ENCODE results near the gene MTCL1. TPM values are rescaled to one million over a fixed set of nuclear protein-coding genes. Genes with fewer than 3 reads are reported as not detected.

MTCL1 gene
- total RNA-seq, 1 experiment from 2014 or later: 50.1 TPM

DNA sequence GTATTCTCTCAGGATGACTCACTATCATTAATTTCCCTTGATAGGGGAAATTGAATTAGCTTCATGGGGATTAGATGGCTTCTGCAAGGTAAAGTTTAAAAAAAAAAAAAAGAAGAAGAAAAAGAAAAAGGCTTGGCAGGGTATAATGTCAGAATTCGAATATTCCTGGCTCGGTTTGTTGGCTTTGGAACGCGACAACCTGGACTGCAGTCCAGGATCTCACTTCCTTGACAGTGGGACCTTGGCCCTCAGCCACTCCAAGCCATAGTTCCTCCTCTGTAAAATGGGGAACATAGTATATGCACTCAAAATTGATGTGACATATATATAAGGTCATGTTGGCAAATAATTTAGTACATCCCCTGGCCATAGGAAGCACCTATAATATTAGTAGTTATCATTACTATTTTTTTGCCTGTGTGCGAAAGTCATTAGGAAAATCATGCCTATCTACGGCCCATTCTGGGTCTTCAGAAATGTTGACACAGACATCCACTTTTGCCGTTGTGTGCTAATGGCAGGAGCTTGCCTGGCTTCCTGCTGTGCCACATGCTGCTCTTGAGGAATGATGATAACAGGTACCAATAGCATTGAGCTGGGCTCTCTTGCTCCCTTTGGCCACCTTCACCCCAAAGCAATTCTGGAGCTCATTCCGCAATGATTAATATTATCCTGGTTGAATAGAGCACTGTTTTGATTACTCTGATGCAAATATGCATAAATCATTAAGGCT lies 97.9 kb downstream of the MTCL1 start:
- intact Hi-C loops (cut with micrococcal nuclease; ENCODE audit: unreplicated experiment): loop anchor here (10.0 kb wide), 1 partner anchor 182 kb away; no protein-coding TSS in a partner anchor
- TF ChIP-seq POLR2AphosphoS5 (IDR thresholded peaks at IDR 0.05; ENCODE audit: low read depth, low read length): no peak
- no peak for TF ChIP-seq TCF7L2 (IDR thresholded peaks at IDR 0.05; ENCODE audit: low read depth, low read length)
- TF ChIP-seq SIN3A (IDR thresholded peaks at IDR 0.05; ENCODE audit: borderline replicate concordance, insufficient read depth, low read depth, low read length): no peak
- TF ChIP-seq, protein P1, sequence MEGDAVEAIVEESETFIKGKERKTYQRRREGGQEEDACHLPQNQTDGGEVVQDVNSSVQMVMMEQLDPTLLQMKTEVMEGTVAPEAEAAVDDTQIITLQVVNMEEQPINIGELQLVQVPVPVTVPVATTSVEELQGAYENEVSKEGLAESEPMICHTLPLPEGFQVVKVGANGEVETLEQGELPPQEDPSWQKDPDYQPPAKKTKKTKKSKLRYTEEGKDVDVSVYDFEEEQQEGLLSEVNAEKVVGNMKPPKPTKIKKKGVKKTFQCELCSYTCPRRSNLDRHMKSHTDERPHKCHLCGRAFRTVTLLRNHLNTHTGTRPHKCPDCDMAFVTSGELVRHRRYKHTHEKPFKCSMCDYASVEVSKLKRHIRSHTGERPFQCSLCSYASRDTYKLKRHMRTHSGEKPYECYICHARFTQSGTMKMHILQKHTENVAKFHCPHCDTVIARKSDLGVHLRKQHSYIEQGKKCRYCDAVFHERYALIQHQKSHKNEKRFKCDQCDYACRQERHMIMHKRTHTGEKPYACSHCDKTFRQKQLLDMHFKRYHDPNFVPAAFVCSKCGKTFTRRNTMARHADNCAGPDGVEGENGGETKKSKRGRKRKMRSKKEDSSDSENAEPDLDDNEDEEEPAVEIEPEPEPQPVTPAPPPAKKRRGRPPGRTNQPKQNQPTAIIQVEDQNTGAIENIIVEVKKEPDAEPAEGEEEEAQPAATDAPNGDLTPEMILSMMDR (IDR thresholded peaks at IDR 0.05): no peak
- TF ChIP-seq, protein P2, sequence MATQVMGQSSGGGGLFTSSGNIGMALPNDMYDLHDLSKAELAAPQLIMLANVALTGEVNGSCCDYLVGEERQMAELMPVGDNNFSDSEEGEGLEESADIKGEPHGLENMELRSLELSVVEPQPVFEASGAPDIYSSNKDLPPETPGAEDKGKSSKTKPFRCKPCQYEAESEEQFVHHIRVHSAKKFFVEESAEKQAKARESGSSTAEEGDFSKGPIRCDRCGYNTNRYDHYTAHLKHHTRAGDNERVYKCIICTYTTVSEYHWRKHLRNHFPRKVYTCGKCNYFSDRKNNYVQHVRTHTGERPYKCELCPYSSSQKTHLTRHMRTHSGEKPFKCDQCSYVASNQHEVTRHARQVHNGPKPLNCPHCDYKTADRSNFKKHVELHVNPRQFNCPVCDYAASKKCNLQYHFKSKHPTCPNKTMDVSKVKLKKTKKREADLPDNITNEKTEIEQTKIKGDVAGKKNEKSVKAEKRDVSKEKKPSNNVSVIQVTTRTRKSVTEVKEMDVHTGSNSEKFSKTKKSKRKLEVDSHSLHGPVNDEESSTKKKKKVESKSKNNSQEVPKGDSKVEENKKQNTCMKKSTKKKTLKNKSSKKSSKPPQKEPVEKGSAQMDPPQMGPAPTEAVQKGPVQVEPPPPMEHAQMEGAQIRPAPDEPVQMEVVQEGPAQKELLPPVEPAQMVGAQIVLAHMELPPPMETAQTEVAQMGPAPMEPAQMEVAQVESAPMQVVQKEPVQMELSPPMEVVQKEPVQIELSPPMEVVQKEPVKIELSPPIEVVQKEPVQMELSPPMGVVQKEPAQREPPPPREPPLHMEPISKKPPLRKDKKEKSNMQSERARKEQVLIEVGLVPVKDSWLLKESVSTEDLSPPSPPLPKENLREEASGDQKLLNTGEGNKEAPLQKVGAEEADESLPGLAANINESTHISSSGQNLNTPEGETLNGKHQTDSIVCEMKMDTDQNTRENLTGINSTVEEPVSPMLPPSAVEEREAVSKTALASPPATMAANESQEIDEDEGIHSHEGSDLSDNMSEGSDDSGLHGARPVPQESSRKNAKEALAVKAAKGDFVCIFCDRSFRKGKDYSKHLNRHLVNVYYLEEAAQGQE (IDR thresholded peaks at IDR 0.05; ENCODE audit: insufficient read depth in 1 of 2, low read depth in 2 of 2, low read length in 1 of 2): no peak
- ChIA-PET CTCF (no interaction called here), POLR2A (no interaction called here)
- ATAC-seq (no peak), DNase-seq (ENCODE audit: low read depth, low spot score) (no peak)
- no peak overlapping the region for H3K4me3 ChIP-seq (ENCODE audit: low read depth in 2 of 2, low read length in 2 of 2)
- peaks cover 5% of the 10 kb centered on the region for H3K36me3 ChIP-seq (ENCODE audit: control insufficient read depth, insufficient read depth, low read length)
- peaks cover 28% of the 10 kb centered on the region for H3K4me1 ChIP-seq (ENCODE audit: control insufficient read depth, insufficient read depth, low read length)
- BruUV-seq (replicated peaks): no TSS peak
- in situ Hi-C loops (cut with HindIII; ENCODE audit: low pct_unique_long_range_greater_than_20kb, low sequenced_read_pairs): no loop called here
- no peak overlapping the region for H3K27ac ChIP-seq (ENCODE audit: low read length)
- no peaks in the 10 kb centered on the region for H3K27me3 ChIP-seq (ENCODE audit: control insufficient read depth, insufficient read depth, low read length)
- no peaks in the 10 kb centered on the region for H3K9me3 ChIP-seq (ENCODE audit: control insufficient read depth, insufficient read depth, low read depth, low read length)

DNA sequence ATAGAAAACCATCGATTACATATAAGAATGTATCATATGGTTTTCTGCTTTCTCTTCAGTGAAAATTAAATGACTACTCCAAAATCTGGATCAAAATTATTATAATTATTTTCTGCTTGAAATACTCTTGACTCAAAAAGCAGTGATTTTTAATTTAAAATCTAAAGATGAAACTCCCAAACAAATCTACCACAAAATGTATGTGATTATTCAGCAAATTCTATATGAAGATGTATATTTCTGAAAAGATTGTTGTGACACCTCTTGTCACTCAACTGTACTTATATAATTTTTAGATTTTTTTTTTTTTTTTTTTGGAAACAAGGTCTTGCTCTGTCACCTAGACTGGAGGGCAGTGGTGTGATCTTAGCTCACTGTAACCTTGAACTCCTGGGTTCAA lies 98.6 kb downstream of the MTCL1 start:
- in situ Hi-C loops (cut with HindIII; ENCODE audit: low pct_unique_long_range_greater_than_20kb, low sequenced_read_pairs): no loop called here
- CTCF ChIA-PET: no interaction called here
- BruUV-seq (replicated peaks): no TSS peak

More for the DNA sequence above, 98.6 kb downstream of the MTCL1 start:
- no peak overlapping the region for H3K4me3 ChIP-seq (ENCODE audit: low read depth in 2 of 2, low read length in 2 of 2)
- H3K27ac ChIP-seq (ENCODE audit: low read length): no peak overlapping the region
- peaks cover 2% of the 10 kb centered on the region; the same call in 1 of the 2 replicates for H3K36me3 ChIP-seq (ENCODE audit: control insufficient read depth, insufficient read depth, low read length)
- no peak for ATAC-seq
- TF ChIP-seq POLR2AphosphoS5 (IDR thresholded peaks at IDR 0.05; ENCODE audit: low read depth, low read length): no peak
- TF ChIP-seq, protein P1 (IDR thresholded peaks at IDR 0.05): no peak
- no peak for TF ChIP-seq SIN3A (IDR thresholded peaks at IDR 0.05; ENCODE audit: borderline replicate concordance, insufficient read depth, low read depth, low read length)
- TF ChIP-seq, protein P2 (IDR thresholded peaks at IDR 0.05; ENCODE audit: insufficient read depth in 1 of 2, low read depth in 2 of 2, low read length in 1 of 2): no peak
- no peak for TF ChIP-seq TCF7L2 (IDR thresholded peaks at IDR 0.05; ENCODE audit: low read depth, low read length)
- intact Hi-C loops (cut with micrococcal nuclease; ENCODE audit: unreplicated experiment): loop anchor here (10.0 kb wide), 1 partner anchor 181 kb away; no protein-coding TSS in a partner anchor
- no peaks in the 10 kb centered on the region for H3K9me3 ChIP-seq (ENCODE audit: control insufficient read depth, insufficient read depth, low read depth, low read length)
- POLR2A ChIA-PET: no interaction called here
- no peaks in the 10 kb centered on the region for H3K27me3 ChIP-seq (ENCODE audit: control insufficient read depth, insufficient read depth, low read length)
- H3K4me1 ChIP-seq (ENCODE audit: control insufficient read depth, insufficient read depth, low read length): peaks cover 28% of the 10 kb centered on the region
- no peak for DNase-seq (ENCODE audit: low read depth, low spot score)
